Mesendoderm (in vitro differentiated cells): ENCODE measurements around the gene DENND1B.

Experiments used
- DNase-seq: peaks from one replicate; pipeline ENCODE4 v3.0.0; 2013
- H2AK5ac ChIP-seq: 2 replicates; pipeline ENCODE4 v1.6.1; 2013; ENCODE audit warnings: low read length, inconsistent platforms
- H2BK120ac ChIP-seq: 2 replicates; pipeline ENCODE4 v1.6.1; 2013; ENCODE audit warnings: low read depth, mild to moderate bottlenecking, low read length, moderate library complexity, mixed read lengths
- H2BK15ac ChIP-seq: replicated peaks from 2 replicates; pipeline ENCODE4 v1.6.1; 2013; ENCODE audit warnings: low read depth, mild to moderate bottlenecking, moderate library complexity
- H2BK5ac ChIP-seq: 2 replicates; pipeline ENCODE4 v1.6.1; 2013; ENCODE audit warnings: low read length, inconsistent platforms
- H3K18ac ChIP-seq: 2 replicates; pipeline ENCODE4 v1.6.1; 2013; ENCODE audit warnings: mild to moderate bottlenecking, low read length, mixed read lengths
- H3K23ac ChIP-seq: one replicate; pipeline ENCODE4 v1.6.1; 2013; ENCODE audit warnings: low read length
- H3K27ac ChIP-seq: 2 replicates; pipeline ENCODE4 v1.5.1; 2013; ENCODE audit warnings: low read depth, mild to moderate bottlenecking, inconsistent platforms, low read length, moderate library complexity
- H3K27me3 ChIP-seq: 2 replicates; pipeline ENCODE4 v1.6.1; 2013; ENCODE audit warnings: low read length, control low read depth, mild to moderate bottlenecking, inconsistent platforms; ENCODE audit not compliant: insufficient read depth, poor library complexity
- H3K36me3 ChIP-seq: 2 replicates; pipeline ENCODE4 v1.6.1; 2013; ENCODE audit warnings: low read length, inconsistent platforms; ENCODE audit not compliant: control insufficient read depth, insufficient read depth
- H3K4ac ChIP-seq: one replicate; pipeline ENCODE4 v1.6.1; 2013; ENCODE audit warnings: low read depth, mild to moderate bottlenecking, low read length, moderate library complexity
- H3K4me1 ChIP-seq: 2 replicates; pipeline ENCODE4 v1.6.1; 2013; ENCODE audit warnings: low read depth, low read length, inconsistent platforms; ENCODE audit not compliant: control insufficient read depth
- H3K4me2 ChIP-seq: 2 replicates; pipeline ENCODE4 v1.6.1; 2013; ENCODE audit warnings: low read length
- H3K4me3 ChIP-seq: 2 replicates; pipeline ENCODE4 v1.5.1; 2013; ENCODE audit warnings: mild to moderate bottlenecking, low read length
- H3K56ac ChIP-seq: one replicate; pipeline ENCODE4 v1.6.1; 2013; ENCODE audit warnings: low read length
- H3K79me1 ChIP-seq: 2 replicates; pipeline ENCODE4 v1.6.1; 2013; ENCODE audit warnings: low read length, inconsistent platforms
- H3K79me2 ChIP-seq: 2 replicates; pipeline ENCODE4 v1.6.1; 2013; ENCODE audit warnings: mild to moderate bottlenecking, low read length; ENCODE audit not compliant: control insufficient read depth, insufficient read depth
- H3K9ac ChIP-seq: 2 replicates; pipeline ENCODE4 v1.6.1; 2013; ENCODE audit warnings: low read length, inconsistent platforms
- H4K5ac ChIP-seq: one replicate; pipeline ENCODE4 v1.6.1; 2013; ENCODE audit warnings: low read length
- H4K8ac ChIP-seq: one replicate; pipeline ENCODE4 v1.6.1; 2013; ENCODE audit warnings: low read depth, mild to moderate bottlenecking, control low read depth, low read length, moderate library complexity
- WGBS: extraction: QIAGEN DNeasy Blood & Tissue Kit; methylation state at CpG from one replicate; pipeline ENCODE4 v1.1.7; 2013; ENCODE audit warnings: low lambda C conversion rate, missing lambda C conversion rate; ENCODE audit not compliant: insufficient coverage; ENCODE audit errors: extremely low coverage; 5-methylcytosine and 5-hydroxymethylcytosine counted together

The DENND1B gene

DNA sequence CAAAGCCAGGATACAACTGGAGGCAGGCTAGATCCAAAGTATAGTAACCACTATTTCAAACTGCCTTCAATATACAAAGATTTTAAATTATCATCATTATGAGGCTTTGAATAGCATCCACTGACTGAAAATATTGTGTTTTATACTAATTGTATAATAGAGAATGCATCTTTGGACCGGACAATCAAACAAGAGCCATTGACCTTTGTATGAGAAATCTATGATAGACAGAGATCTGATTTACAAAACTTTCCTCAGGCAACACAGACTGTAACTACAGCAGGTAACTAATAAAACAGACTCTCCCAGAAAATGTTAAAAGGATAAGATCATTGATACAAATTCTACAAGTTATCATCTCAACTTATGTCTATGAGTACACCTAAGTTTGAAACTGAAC, 152.9 kb downstream of the DENND1B start:
- H3K9ac ChIP-seq = no peak overlapping the region
- H3K79me1 ChIP-seq = no peaks in the 10 kb centered on the region
- H3K79me2 ChIP-seq = no peaks in the 10 kb centered on the region
- H2BK5ac ChIP-seq = no peak overlapping the region
- H2BK15ac ChIP-seq = no peak overlapping the region
- H3K27ac ChIP-seq = no peak overlapping the region
- no peak overlapping the region for H4K5ac ChIP-seq
- H2AK5ac ChIP-seq = no peak overlapping the region
- H3K36me3 ChIP-seq = no peaks in the 10 kb centered on the region
- H3K27me3 ChIP-seq = no peaks in the 10 kb centered on the region
- no peak overlapping the region for H3K56ac ChIP-seq
- no peaks in the 10 kb centered on the region for H3K4me1 ChIP-seq
- no peak overlapping the region for H2BK120ac ChIP-seq
- no peak overlapping the region for H4K8ac ChIP-seq
- no peak overlapping the region for H3K23ac ChIP-seq
- DNase-seq = no peak
- no peak overlapping the region for H3K18ac ChIP-seq
- H3K4me3 ChIP-seq = no peak overlapping the region
- no CpG with 5 or more reads among the region's 1 CpG for WGBS
- H3K4me2 ChIP-seq = no peak overlapping the region
- no peak overlapping the region for H3K4ac ChIP-seq

GRCh38 chr1:197621761-197622160, 153.5 kb downstream of the DENND1B start:
- Histone ChIP-seq H3K9ac (no peak overlapping the region), H3K27ac (no peak overlapping the region)
- no peak for DNase-seq

DNA sequence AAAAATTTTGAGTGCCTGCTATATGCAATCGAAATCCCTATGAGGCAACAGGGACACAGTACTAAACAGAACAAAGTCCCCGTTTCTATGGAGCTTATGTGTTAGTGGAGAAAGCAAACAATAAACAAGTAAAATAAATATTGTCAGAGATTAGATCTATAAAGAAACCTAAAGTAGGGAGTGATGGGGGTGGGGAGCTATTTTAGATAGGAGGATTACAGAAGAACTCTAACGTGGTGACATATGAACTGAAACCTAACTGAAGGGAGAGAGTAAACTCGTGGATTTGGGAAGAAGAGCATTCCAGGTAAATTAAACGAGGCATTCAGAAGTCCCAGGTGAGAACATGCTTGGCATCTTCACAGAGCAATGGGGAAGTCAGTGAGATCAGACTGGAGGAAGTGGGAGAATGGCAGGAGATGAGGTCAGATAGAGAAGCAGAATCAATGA, 154.5 kb downstream of the DENND1B start:
- Histone ChIP-seq H3K4ac (no peak overlapping the region), H3K4me1 (no peaks in the 10 kb centered on the region), H4K5ac (no peak overlapping the region), H2BK15ac (no peak overlapping the region), H3K79me1 (no peaks in the 10 kb centered on the region), H2BK5ac (no peak overlapping the region), H3K79me2 (no peaks in the 10 kb centered on the region), H4K8ac (no peak overlapping the region), H3K23ac (no peak overlapping the region), H3K4me3 (no peak overlapping the region), H3K4me2 (no peak overlapping the region), H3K9ac (no peak overlapping the region), H3K18ac (no peak overlapping the region), H3K36me3 (no peaks in the 10 kb centered on the region), H3K56ac (no peak overlapping the region), H3K27me3 (no peaks in the 10 kb centered on the region), H3K27ac (no peak overlapping the region), H2AK5ac (no peak overlapping the region), H2BK120ac (no peak overlapping the region)
- WGBS = no CpG with 5 or more reads among the region's 5 CpGs
- peak; percentile 11 for DNase-seq

More at GRCh38 chr1:197621761-197622160, 153.5 kb downstream of the DENND1B start:
- Histone ChIP-seq H3K4ac (no peak overlapping the region), H3K27me3 (no peaks in the 10 kb centered on the region), H3K23ac (no peak overlapping the region), H3K79me2 (no peaks in the 10 kb centered on the region), H2BK15ac (no peak overlapping the region), H3K79me1 (no peaks in the 10 kb centered on the region), H3K4me1 (no peaks in the 10 kb centered on the region), H2AK5ac (no peak overlapping the region), H3K18ac (no peak overlapping the region), H4K8ac (no peak overlapping the region), H2BK120ac (no peak overlapping the region), H3K4me3 (no peak overlapping the region), H3K36me3 (no peaks in the 10 kb centered on the region), H3K56ac (no peak overlapping the region), H4K5ac (no peak overlapping the region), H2BK5ac (no peak overlapping the region), H3K4me2 (no peak overlapping the region)

GRCh38 chr1:197619008-197619640, 156.2 kb downstream of the DENND1B start:
- no CpG with 5 or more reads among the region's 2 CpGs for WGBS
- H2BK15ac ChIP-seq = no peak overlapping the region
- DNase-seq = peak; percentile 16
- H3K4me1 ChIP-seq = no peaks in the 10 kb centered on the region
- H3K79me1 ChIP-seq = no peaks in the 10 kb centered on the region
- H3K18ac ChIP-seq = no peak overlapping the region
- no peak overlapping the region for H3K56ac ChIP-seq
- H2AK5ac ChIP-seq = no peak overlapping the region
- H3K23ac ChIP-seq = no peak overlapping the region
- no peak overlapping the region for H4K8ac ChIP-seq
- H3K27ac ChIP-seq = no peak overlapping the region
- H3K79me2 ChIP-seq = no peaks in the 10 kb centered on the region
- no peak overlapping the region for H3K4me3 ChIP-seq
- no peak overlapping the region for H3K9ac ChIP-seq
- no peak overlapping the region for H4K5ac ChIP-seq
- H2BK120ac ChIP-seq = no peak overlapping the region
- no peaks in the 10 kb centered on the region for H3K27me3 ChIP-seq
- no peak overlapping the region for H3K4ac ChIP-seq
- no peaks in the 10 kb centered on the region for H3K36me3 ChIP-seq
- H2BK5ac ChIP-seq = no peak overlapping the region
- H3K4me2 ChIP-seq = no peak overlapping the region

- WGBS = no CpG with 5 or more reads among the region's 3 CpGs
- H2BK15ac ChIP-seq = no peak overlapping the region
- H3K23ac ChIP-seq = no peak overlapping the region
- H3K79me2 ChIP-seq = no peaks in the 10 kb centered on the region
- no peaks in the 10 kb centered on the region for H3K4me1 ChIP-seq
- H3K27ac ChIP-seq = no peak overlapping the region
- no peak overlapping the region for H3K9ac ChIP-seq
- H4K8ac ChIP-seq = no peak overlapping the region
- no peak overlapping the region for H2BK120ac ChIP-seq
- H4K5ac ChIP-seq = no peak overlapping the region
- H3K4ac ChIP-seq = no peak overlapping the region
- H3K56ac ChIP-seq = no peak overlapping the region
- H2AK5ac ChIP-seq = no peak overlapping the region
- no peaks in the 10 kb centered on the region for H3K36me3 ChIP-seq
- no peak overlapping the region for H3K18ac ChIP-seq
- H2BK5ac ChIP-seq = no peak overlapping the region
- no peaks in the 10 kb centered on the region for H3K79me1 ChIP-seq
- no peaks in the 10 kb centered on the region for H3K27me3 ChIP-seq
- no peak overlapping the region for H3K4me2 ChIP-seq
- H3K4me3 ChIP-seq = no peak overlapping the region
- DNase-seq = no peak
Observed at GRCh38 chr1:197618061-197618460, 157.2 kb downstream of the DENND1B start.

DNA sequence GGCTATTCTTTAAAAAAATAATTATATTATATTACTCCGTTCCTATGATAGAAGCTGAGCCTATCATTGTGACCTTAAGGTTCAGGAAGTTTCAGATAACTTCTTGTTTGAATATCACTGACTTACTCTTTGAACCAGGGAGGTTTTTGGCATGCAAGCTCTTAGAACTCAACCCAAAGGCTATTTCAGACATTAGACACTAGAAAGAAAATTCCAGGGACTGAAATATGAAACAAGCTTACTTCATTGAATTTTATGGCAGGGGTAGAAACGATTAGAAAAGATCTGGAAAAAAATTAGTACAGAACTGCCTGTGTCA, 159.6 kb downstream of the DENND1B start:
- Histone ChIP-seq H2AK5ac (no peak overlapping the region), H4K8ac (no peak overlapping the region), H4K5ac (no peak overlapping the region), H3K36me3 (no peaks in the 10 kb centered on the region), H3K79me2 (no peaks in the 10 kb centered on the region), H2BK5ac (no peak overlapping the region), H2BK15ac (no peak overlapping the region), H3K4me1 (no peaks in the 10 kb centered on the region), H2BK120ac (no peak overlapping the region), H3K27me3 (no peaks in the 10 kb centered on the region), H3K4me3 (no peak overlapping the region), H3K56ac (no peak overlapping the region), H3K4me2 (no peak overlapping the region), H3K18ac (no peak overlapping the region), H3K4ac (no peak overlapping the region), H3K9ac (no peak overlapping the region), H3K27ac (no peak overlapping the region), H3K79me1 (no peaks in the 10 kb centered on the region), H3K23ac (no peak overlapping the region)
- DNase-seq = no peak
- no CpG with 5 or more reads among the region's 2 CpGs for WGBS
